Activated CD4-positive, alpha-beta T cell treated with anti-CD3 and anti-CD28 coated beads, Interleukin-2, amount 50 U/mL, for 48 hours (primary cell): ENCODE results near the gene POLR3E.
"Not testable (repeated sequence)": the region's sequence is repeated elsewhere in the genome, so short reads cannot be mapped to it uniquely, and the experiment has no call there.

Source experiments
- DNase-seq, 2 experiments: peaks; one replicate each; pipeline ENCODE4 v3.0.0-alpha.2; 2020

POLR3E gene

DNA sequence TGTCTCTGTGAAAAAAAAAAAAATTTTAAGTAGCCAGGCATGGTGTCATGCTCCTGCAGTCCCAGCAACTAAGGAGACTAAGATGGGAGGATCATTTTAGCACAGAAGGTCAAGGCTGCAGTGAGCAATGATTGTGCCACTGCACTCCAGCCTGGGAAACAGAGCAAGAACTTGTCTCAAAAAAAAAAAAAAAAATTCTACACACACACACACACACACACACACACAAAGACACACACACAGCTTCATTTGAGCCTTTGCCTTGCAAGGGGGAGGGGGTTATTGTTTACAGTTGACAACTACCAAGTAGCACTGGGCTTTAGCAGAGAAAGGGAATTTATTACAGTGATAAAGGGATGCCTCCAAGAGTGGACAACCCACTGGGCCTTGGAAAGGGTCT lies 4.9 kb upstream of the POLR3E start:
- no peak for DNase-seq

DNA sequence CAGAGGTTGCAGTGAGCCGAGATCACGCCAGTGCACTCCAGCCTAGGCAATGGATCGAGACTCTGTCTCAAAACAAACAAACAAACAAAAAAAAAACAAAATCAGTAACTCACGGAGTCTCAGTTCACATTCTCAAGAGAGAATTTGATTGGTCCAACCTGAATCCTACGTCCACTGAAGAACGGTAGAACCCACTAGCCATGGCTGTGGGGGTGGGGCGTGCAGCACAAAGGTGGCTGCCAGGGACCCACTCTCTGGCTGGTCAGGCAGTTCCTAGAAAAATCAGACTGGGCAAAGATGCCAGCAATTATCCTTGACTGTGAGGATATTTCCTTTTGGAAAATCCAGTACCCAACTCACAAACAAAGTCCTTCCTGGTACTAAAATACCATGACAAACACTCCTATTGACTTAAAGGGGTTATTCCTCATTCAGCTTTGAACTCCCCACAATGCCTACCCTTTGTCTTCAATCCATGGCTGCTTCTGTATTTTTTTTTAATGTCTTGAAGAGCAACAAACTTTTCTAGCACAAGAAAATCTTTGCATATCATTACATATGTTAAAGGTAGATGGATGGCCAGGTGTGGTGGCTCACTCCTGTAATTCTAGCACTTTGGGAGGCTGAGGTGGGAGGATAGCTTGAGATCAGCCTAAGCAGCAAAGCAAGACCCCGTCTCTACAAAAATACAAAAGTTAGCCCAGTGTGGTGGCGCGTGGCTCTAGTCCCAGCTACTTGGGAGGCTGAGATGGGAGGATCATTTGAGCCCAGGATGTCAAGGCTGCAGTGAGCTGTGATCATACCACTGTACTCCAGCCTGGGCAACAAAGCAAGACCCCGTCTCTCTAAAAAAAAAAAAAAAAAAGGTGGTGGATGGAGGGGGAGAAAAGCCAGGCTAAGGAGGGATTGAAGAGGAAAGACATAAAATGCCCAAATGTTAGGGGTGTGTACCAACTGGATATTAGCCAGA lies 3.8 kb upstream of the POLR3E start:
- DNase-seq, result no peak

DNA sequence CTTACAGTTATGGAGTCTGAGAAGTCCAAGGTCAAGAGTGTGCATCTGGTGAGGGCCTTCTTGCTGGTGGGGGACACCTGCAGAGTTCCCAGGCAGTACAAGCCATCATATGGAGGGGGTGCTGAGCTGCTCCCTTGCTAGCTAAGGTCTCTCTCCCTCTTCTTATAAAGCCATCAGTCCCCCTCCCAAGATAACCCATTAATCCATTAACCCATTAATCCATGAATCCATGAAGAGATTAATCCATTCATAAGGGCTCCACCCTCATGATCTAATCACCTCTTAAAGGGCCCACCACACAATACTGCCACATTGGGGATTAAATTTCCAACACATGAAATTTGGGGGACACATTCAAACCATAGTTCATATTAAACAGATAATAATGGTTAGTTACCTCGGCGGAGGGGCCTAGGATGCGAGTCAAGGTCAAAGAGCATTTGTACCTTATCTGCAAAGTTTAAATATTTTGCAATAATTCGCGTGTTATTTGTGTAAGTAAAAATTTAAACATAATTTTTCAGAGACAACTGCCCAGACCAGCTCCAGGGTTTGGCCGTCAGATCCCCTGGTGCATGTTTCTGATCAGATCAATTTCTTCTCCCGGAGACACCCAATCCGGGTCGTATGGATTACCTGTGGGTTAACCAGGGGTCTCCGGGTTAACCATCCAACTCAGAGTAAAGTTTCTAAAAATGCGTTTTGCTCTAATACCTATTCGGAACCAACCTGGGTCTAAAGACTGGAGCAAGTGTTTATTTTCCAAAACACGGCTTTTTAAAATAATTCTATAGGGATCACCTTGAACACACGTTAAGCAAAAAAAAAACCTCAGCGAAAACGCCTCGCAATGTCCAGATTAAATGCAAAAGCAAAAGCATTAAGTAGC lies 740 bp upstream of the POLR3E start:
- peak; percentile 9 to 22 for DNase-seq

DNA sequence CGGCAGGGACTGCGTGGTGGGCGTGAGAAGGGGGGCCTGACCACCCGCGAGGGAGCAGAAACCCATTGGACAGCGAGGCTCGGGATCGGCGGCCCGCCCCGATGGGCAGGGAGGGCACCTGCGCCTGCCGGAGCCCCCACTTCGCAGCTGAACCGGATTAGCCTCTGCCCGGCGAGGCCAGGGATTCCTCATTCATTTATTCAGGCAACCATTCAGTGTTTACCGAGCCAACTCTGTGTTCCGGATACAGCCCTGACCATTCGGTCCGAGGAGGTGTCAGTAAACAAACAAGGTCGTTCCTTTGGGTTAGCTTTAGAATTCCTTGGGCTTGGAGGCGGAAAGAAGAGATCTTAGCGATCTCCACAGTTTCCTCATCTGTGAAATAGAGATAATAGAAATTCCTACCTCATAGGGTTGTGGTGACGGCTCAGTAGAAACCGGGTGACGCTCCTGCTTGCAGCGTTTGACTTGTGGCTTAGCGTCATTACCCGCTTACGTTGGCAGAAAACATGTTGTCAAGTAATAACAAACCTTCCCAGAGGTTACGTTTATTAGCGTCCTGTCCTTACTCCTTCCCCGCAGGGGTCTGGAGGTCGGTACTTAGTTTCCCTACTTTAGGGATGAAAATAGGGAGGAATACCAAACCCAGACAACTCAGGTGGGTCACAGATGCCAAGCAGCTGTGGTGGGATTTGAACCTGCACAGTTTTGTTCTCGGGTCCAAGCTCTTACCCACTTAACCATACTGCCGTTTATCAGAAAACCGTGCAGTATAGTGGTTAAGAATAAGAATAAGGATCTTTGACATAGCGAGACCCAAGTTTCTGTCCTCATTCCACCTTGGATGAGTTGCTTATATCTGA lies 893 bp downstream of the POLR3E start:
- peak; percentile 69 to 75 for DNase-seq

DNA sequence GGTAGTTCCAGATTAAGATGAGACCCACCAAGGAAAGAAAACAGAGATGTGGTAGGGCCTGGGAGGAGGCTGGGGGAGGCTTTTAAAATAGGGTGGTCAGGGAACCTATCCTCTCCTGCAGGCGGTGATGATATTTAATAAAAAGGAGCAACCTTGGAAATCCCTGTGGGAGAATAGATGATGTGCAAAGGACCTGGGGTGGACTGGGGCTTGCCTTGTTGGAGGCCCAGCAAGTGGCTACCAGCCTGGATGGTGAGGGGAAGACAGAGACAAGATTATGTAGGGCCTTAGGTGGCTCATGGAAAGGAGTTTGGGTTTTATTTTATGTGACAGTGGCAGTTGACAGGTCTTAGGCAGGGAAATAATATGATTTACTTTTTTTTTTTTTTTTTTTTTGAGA lies 1.8 kb downstream of the POLR3E start:
- no peak for DNase-seq

DNA sequence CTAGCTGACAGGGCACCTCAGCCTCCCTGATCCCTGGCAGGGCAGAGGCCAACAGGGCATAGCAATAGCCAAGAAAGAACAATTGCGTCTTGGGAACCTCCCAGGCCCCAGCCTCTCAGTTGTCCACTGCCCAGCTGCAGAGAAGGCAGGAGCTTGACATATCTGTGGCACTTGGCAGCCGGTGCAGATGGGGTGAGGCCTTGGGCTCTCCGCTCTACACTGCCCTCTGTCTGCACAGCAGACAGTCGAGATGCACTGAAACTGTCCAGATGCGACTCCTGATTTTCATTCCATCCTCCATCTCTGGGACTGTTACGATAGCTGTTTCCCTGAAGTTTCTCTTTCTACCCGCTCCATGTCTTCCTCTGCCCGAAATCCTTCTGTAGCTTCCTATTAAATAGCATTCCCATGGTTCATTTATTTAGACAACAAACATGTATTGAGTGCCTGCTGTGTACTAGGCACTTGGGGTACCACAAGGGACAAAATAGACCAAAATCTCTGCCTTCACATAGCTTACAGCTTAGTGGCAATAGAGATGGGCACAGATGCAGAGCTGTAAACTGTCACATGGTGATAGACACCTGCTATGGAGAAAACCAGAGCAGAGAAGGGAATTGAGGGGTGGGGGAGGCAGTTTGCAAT lies 3.3 kb downstream of the POLR3E start:
- peak; percentile 44 to 56 for DNase-seq

DNA sequence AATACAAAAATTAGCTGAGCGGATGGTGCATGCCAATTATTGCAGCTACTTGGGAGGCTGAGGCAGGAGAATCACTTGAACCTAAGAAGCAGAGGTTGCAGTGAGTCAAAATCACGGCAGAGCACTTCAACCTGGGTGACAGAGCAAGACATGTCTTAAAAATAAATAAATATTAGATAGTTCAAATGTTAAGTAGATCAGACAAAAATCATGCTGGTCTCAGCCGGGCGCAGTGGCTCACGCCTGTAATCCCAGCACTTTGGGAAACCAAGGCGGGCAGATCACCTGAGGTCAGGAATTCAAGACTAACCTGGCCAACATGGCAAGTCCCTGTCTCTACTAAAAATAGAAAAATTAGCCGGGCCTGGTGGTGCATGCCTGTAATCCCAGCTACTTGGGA lies 4.2 kb downstream of the POLR3E start:
- DNase-seq, result not testable (repeated sequence)

DNA sequence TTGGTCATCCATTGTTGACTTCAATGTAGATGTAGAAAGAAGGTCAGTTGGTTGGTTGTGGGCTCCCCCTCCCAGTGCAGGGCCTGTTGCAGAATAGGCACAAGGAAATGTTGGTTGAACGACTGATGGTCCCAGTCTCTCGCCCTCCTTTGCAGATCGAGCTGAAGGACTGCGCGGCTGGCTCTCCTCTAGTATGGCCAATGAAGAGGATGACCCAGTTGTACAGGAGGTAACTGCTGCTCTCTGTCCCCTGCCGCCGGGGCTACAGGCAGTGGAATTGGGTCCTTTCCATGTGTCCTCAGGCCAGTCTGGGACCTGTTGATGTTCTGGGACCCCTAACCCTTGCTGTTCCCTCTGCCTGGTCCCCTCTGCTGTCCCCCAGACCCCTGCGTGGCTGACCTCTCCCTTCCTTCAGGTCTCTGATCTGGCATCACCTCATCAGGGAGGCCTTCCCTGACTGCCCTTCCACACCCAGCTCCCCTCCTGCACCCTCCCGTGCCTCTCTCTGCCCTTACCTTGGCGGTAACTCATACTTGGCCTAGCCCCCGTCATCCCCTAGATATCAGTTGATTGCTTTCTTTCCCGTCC lies 5.7 kb downstream of the POLR3E start:
- DNase-seq, result no peak

DNA sequence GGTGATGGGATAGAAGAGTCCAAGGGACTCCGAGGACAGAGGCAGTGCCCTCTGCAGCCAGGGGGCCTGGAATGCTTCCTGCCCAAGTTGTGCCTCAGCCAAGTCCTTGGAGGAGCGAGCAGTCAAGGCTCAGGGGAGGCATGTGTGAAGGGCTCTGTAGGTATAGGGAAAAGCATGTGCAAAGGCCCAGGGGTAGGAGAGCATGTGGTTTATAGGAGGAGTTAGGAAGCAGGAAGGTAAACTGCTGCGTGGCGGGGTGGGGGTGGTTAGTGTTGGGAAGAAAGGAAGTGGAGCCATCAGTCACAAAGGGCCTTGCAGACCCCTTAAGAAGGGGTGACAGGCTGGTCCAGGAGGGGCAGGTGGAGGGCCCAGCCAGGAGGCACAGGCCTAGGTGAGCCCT lies 7.2 kb downstream of the POLR3E start:
- DNase-seq, result no peak

DNA sequence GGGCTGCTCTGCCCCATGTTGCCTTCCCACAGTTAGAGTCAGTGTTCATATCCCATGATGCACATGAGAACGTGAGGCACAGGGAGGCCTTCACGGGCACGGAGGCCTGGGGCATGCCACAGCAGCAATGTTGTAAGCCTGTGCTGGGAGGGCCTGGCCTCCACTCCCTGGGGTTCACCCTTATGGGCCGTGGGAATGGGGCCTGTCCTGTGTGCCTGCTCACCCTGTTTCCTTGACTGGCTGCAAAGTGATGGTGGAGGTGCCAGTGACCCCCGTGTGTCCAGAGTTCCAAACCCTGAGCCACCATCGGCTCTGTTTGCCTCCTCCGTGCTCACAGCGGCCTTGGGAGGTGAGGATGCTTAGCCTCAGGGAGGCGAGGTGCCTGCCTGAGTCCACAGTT lies 9.6 kb downstream of the POLR3E start:
- no peak for DNase-seq

DNA sequence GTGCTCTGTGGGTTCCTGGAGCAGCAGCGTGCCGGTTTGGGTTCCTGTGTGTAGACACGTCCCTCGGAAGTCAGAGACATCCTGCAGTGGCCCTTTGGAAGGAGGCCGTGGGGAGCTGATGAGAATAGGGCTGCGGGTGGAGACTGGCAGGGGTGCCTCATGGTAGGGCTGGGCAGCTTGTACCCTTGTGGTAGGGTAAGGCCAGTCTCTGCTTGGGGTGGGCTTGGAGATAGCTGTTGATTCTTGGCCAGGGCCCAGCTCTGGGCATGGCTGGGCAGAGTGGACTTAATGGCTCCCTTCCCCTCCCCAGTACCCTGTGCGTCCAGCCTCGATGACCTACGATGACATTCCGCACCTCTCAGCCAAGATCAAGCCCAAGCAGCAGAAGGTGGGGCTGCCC lies 10.6 kb downstream of the POLR3E start:
- DNase-seq, result no peak

DNA sequence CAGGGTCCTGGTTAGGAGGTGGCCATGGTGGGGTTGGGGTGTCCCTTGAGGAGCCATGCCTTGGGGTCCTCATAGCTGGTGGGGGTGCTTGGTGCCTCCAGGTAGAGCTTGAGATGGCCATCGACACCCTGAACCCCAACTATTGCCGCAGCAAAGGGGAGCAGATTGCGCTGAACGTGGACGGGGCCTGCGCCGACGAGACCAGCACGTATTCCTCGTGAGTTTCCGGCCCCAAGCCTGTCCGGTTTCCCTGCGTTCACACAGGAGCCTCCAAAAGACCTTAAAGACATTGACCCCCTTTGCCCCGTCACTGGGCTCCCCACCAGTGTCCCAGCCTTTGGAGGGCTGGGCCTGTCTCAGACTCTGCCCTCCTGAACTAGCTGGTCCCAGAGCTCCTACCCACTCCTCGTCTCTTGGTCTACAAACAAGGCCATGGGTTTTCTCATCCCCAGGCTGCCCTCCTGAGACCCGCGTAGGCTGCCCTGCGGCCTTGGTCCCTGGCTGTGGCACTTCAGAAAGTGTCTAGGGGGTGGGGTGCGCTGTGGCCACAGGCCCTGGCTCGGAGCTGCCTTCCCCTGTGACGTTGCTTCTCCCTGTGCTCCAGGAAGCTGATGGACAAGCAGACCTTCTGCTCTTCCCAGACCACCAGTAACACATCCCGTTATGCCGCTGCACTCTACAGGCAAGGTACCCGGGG lies 11.8 kb downstream of the POLR3E start:
- DNase-seq, result no peak

DNA sequence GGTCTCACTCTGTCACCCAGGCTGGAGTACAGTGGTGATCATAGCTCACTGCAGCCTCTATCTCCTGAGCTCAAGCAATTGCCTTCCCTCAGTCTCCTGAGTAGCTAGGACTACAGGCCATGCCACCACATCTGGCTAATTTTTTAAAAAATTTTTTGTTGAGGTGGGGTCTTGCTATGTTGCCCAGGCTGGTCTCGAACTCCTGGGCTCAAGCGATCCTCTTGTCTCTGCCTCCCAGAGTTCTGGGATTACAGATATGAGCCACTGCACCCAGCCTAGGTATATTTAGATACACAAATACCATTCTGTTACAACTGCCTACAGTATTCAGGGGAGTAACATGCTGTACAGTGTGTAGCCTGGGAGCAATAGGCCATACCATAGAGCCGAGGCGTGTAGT lies 14.3 kb downstream of the POLR3E start:
- no peak for DNase-seq

DNA sequence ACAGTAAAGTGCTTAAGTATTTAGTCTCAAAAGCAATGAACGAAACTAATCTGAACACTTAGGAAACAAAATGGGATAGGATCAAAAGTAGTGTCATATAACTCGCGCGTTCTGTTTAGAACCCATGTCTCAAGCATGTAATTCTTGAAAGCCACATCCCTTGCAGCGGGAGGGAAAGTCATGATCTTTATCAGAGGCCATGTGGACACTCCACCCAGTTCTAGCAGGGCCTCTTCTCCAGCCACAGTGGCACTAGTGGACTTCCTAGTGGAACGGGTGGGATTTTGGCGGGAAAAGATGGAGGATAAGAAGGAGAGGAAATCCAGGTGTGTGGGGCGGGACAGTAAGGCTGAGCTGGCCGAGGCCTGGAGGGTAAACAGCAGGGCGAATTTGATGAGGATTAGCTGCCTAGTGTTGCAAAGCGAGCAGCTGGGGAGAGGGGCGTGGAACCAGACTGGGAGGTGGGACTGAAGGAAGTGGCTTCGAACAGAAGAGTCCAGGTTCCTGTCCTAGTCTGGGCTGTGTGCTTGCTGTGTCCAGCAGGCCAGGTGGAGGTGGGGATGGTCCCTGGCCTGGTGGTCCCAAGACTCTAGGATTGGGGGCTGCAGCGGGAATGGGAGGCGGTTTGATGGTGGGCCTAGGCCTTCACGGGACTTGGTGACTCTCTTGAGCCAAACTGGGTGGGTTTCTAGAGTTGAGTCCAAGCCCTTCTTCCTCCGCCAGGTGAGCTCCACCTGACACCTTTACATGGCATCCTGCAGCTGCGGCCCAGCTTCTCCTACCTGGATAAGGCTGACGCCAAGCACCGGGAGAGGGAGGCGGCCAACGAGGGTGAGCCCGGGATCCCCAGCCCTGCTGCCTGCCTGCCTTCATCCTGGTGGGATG lies 15.9 kb downstream of the POLR3E start:
- DNase-seq, result no peak

DNA sequence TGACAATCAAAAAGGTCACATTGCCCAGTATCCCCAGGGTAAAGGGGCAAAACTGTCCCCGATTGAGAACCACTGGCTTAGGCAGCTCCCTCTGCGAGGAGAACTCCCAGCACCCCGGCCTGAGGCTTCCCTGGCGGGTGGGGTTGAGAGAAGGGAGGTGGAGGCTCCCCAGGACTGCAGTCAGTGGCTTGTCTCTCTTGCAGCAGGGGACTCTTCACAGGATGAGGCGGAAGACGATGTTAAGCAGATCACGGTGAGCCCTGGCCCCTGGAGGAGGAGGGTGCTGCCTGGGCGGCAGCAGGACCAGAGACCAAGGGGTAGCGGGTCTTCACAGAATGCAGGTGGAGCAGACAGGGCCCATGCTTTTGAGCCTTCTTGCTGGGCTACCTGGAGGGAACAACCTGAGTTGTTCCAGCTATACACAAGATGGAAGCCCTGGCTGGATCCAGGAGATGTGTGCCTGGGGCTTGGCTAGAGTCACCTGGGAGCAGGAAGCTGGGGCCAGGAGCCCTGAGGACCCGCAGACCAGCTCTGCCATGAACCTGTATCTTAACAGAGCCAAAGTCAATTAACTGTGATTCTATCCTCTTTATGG lies 16.8 kb downstream of the POLR3E start:
- no peak for DNase-seq

DNA sequence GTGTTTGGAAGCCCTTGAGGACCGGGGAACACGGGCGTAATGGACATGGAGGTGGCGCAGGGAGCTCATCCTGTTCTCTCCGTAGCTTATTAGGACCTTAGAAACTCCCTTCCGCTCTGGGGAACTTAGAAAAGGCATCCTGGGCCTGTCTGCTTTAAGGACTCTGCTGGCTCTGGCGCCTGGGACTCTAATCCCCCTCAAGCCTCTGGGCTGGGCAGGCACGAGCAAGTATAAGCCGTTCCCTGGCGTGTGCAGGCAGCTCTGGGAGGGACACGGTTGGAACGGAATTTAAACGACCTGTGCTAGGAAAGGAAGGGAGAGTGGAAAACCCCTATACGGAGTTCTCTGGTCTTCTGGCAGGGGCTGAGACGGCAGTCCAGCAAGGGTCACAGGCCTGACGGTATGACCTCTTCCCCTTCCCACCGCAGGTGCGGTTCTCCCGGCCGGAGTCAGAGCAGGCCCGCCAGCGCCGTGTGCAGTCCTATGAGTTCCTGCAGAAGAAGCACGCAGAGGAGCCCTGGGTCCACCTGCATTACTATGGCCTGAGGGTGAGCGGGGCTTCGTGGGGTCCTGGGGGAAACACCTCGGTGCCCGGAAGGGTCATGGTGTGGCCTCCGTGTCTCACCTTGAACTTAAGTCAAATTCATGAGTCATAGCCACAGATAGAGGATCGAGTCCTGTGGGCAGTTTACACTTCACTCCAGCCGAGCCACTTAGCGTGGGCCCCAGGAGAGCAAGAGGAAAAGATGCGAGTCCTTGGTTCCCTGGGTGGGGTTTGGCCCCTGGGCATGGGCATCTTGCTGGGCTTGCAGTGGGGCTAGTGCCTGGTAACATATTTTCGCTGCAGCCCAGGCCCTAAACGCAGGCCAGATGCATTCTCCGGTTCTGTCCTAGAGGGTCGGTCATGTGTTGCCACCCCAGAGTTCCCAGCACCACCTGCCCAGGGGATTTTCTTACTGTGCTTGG lies 17.7 kb downstream of the POLR3E start:
- no peak for DNase-seq

DNA sequence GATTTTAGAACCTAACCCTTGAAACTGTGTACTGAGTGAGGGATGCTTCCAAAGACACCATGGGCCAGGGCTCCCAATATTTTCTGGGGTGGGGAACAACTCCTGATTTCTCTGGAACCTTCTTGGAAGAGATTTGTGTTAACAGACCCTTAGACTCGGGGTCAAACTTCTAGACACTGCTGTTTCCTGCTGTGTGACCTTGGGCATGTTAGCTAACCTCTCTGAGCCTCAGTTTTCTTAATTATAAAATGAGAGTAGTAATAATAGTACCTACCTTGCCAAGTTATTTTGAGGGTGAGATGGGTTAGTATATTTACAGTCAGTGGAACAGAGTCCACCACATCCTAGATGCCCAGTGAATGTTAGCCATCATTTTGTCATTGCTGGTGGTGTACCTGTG lies 18.8 kb downstream of the POLR3E start:
- DNase-seq, result no peak

DNA sequence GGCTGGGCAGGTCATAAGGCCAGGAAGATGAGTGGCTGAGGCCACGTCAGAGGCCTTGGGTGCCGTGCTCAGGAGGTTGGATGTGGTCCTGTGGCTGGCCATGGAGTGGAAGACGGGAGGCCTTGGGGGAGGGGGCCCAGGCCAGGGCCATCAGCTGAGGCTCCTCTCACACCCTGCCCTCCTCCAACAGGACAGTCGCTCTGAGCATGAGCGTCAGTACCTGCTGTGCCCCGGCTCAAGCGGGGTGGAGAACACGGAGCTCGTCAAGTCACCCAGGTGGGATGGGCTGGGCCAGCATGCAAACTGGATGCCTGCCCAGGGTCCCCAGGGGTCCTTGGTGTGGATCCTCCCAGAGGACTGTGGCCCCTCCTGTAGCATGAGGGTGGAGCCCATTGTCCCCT lies 19.2 kb downstream of the POLR3E start:
- no peak for DNase-seq
